ENCODE data around the gene PIK3C2A.

PIK3C2A gene

DNA sequence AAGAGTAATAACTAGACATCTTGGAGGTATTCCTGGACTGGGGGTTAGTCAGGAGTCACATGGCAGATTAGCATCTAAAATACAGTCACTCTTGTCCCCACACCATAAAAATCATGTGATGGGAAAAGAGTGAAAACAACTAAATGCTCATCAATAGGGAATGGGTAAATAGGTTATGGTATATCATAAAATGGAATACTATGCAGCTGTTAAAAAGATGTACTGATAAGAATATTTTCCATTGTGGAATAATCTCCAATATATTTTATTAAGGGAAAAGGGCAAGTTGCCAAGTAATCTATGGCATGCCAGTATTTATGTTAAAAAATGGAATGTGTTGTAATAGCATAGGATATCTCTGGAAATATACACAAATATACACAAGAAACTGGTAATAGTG lies 6.6 kb upstream of the PIK3C2A start:
- DNase-seq, result no peak

DNA sequence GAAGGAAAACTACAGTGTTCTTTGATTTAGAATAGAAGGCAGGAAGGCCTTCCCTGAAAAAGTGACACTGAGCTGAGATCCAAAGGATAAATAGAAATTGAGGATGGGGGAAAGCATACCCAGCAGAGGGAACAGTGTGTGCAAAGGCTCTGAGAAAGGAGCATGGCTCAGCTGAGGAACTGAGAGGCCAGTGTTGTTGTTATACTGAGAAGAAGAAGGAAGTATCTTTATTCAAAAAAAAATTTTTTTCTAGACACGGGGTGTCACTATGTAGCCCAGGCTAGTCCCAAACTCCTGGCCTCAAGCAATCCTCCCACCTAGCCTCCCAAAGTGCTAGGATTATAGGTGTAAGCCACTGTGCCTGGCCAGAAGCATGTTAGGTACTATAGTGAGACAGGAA lies 3.5 kb upstream of the PIK3C2A start:
- DNase-seq, result no peak

DNA sequence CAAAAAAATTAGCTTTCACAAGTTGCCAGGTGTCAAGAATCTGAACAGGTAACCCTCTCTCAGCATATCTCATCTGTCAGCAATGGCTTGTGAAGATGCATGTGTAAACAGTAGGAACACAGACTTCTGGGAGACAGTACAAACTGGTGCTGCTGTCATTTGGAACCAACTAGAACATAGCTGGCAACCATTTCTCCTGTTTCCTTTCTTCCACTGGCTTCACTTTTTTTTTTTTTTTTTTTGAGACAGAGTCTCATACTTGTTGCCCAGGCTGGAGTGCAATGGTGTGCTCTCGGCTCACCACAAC lies 2.1 kb upstream of the PIK3C2A start:
- DNase-seq, result no peak

DNA sequence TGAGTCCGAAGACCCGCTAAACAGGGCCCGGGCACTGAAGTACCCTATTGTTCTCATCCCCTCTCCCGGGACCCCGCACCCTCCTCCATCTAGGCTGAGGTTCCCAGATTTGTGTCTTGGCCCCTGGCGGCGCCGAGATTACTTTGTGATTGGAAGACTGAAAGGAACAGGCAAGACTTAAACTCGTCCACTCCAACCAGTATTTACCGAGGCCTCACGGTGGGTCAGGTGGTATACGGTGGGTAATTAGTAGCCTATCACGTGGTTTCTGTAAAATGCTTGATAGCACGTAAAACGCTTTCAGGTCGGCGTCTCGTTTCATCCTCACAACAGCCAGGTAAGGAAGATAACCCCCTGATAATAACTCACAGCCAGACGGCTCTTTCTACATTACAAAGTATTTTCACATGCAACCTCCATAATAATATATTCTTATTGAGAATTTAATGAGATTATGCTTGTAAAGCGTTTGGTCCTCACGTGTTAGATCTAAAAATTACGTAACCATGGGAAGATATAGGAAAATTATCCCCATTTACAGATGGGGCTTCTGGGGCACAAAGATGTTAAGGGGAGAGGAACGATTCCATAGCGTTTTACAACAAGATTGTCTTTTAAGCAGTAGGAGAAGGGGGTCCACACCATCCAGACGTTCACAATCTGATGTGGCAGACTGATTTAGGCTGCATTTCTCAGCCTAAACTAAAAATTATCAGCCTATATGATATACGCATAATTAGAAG lies 642 bp upstream of the PIK3C2A start:
- DNase-seq, result peak; percentile 40

- no peak for DNase-seq
Measured at GRCh38 chr11:17206463-17206862, 1.3 kb downstream of the PIK3C2A start.

GRCh38 chr11:17197431-17197898 lies 10.3 kb downstream of the PIK3C2A start:
- no peak for DNase-seq

GRCh38 chr11:17188675-17189074 lies 19.1 kb downstream of the PIK3C2A start:
- DNase-seq, result no peak

GRCh38 chr11:17186932-17187692 lies 20.7 kb downstream of the PIK3C2A start:
- no peak for DNase-seq

- no peak for DNase-seq
Measured at GRCh38 chr11:17185938-17186337, 21.8 kb downstream of the PIK3C2A start.

DNA sequence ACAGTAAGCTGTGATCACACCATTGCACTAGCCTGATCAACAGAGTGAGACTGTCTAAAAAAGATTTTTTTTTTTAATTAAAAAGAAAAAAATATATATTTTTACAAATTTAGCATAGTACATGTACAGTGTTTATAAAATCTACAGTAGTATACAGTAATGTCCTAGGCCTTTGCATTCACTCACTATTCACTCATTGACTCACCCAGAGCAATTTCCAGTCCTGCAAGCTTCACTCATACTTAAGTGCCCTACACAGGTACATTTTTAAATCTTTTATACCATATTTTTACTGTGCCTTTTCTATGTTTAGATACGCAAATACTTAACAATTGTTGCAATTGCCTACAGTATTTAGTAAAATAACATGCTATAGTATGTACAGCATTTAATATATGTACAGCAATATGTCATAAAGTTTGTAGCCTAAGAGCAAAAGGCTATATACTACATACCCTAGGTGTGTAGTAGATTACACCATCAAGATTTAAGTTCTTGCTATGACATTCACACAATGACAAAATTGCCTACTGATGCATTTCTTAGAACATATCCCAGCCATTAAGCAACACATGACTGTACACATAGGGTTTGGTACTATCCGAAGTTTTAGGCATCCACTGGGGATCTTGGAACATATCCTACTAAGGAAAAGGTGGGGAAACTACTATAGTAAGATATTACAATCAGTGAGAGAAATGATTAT lies 22.8 kb downstream of the PIK3C2A start:
- no peak for DNase-seq

DNA sequence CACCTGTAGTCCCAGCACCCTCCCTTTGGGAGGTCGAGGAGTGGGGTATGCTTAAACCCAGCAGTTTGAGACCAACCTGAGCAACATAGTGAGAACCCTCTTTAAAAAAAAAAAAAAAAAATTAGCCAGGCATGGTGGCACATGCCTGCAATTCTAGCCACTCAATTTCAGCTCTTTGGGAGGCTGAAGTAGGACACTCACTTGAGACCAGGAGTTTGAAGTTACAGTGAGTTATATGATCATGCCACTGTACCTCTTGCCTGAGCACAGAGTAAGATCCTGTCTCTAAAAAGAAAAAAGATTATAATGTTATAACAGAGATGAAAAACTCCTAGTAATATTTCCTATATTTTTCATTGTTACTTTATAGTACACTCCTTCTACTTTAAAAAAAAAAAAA lies 23.9 kb downstream of the PIK3C2A start:
- no peak for DNase-seq

GRCh38 chr11:17179970-17180369 lies 27.8 kb downstream of the PIK3C2A start:
- DNase-seq, result no peak

DNA sequence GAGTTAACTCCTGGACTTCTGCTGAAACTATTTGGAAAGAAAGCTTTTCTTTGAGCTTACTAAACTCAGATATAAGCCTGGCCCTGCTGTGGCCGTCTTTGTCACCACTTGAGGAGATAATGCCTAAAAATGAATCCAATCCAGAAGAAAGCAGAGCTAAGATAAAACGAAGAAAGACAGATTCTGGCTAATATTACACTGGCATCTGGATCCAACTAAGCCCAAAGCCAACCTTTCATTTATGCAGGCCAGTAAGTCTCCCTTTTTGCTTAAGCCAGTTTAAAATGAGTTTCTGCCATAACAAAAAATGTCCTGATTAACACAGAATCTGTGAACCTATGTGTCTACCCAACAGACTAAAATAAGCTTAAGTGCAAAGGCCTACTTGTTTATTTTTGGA lies 34.5 kb downstream of the PIK3C2A start:
- no peak for DNase-seq

- no peak for DNase-seq
Measured at GRCh38 chr11:17171916-17172315, 35.9 kb downstream of the PIK3C2A start.

DNA sequence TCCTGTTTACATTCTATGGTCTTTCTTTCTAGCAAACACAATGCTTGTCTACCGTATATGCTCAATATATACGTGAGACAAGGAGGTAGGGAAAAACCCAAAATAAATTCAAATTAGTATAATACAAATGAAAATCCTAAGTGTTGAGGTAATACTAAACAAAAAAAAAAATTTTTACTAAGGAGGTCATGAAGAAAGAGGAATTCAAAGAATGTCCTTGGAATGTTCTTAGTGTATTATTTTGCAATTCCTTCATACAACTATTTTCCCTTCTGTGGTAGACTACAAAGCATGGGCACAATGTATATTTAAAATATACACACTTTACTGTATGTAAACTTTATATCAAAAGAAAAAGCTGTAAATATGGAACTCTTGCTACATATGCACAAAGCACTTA lies 36.4 kb downstream of the PIK3C2A start:
- DNase-seq, result no peak

DNA sequence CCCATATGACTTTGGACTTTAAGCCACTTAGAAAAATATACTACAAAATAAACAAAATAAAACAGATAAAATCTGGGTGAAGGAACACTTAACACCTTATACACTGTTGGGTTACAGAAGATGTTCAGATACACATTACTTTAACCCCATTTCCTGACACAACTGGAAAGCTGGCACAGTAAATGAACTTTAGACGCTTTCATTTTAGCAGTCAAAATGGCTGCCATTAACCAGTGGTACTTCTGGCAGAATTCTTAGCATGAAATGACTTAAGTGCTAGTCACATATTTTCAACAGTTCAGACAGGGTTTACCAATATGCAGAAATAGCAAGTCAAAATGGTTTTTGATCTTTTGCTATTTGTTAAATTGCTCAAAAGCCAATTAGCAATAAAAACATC lies 37.9 kb downstream of the PIK3C2A start:
- DNase-seq, result no peak

DNA sequence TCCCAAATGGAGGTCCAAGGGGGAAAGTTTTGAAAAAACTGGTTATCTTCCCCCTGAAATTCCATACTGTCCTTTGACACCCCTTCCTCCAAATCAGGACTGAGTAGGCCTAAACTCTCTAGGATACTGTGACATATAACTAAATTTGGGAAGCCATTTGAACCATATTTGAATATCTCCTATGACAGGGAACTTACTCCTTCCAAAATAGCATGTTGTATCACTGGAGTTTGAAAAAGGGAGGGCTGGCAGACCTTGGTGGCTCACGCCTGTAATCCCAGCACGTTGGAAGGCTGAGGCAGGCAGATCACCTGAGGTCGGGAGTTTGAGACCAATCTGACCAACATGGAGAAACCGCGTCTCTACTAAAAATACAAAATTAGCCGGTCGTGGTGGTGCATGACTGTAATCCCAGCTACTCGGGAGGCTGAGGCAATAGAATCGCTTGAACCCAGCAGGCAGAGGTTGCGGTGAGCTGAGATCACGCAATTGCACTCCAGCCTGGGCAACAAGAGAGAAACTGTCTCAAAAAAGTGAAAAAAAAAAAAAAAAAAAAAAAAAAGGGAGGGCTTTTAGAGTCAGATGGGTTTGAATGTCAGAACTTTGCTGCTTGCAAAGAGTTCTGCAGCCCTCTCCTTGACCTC lies 42.4 kb downstream of the PIK3C2A start:
- no peak for DNase-seq

DNA sequence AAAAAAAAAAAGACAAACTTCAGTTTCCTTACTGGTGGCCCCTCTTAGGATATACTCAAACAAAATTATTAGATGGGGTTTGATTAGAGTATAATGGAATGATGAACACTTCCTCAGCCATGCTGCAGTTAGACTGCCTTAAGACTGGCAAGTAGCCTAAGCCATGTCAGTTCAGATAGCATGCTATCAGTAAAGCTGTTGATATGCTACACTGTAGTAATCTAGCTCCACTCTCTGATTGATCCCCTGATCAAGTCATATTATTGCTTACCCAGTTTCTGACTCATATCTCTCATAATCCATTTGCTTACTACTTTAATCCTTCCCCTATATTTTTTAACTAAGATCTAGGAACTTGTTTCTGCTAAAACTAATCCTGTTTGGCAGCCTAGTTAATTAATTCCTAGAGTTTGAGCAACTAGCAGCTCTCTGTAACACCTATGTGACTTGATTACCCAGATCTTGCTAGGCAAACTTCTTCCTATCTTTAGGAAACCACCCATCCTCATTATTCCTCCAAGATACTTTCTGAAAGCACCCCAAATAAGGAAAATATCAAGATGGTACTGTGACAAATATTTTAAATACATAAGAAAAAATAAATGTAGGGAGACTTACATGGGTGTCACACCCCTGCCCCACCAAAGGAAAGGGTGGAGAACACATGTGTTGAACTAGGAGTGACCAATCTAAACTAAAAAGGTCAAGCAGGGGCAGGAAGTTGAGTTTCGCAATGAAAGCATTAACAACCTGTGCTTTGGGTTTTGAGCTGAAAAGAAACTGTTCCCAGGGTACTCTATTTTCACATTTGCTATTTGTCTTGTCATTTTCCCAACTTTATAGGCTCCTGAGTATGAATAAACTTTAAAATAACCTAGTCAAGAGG lies 43.2 kb downstream of the PIK3C2A start:
- no peak for DNase-seq

DNA sequence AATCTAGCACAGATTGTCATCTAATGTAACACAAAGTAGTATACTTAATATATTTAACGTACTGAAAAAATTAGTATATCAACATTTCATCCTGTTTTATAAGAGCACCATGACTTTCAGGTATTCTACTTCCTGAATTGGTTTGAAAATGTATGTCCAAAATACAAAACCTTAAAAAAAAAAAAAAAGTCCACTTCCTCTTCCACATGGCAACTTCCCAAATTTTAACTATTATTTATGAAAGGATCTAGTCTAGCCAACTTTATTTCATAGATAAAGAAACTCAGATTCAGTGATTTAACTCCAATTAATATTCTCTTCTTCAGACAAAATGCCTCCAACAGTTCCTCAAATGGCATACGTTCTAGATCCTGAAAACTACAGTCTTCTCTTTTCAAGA lies 44.0 kb downstream of the PIK3C2A start:
- DNase-seq, result no peak

DNA sequence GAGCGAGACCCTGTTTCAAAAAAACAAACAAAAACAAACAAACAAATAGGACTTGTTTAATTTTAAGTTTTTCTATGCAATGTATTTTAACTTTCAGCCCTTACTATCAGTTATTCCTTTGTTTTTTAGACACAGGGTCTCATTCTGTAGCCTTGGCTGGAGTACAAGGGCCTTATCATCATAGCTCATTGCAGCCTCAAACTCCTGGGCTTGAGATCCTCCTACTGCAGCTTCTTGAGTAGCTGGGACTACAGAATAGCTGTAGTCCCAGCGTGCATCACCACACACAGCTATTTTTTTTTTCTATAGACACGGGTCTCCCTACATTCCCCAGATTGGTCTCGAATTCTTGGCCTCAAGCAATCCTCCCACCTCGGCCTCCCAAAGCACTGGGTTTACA lies 44.5 kb downstream of the PIK3C2A start:
- DNase-seq, result no peak

- DNase-seq, result no peak
Measured at GRCh38 chr11:17162376-17162775, 45.4 kb downstream of the PIK3C2A start.

GRCh38 chr11:17161515-17161914 lies 46.3 kb downstream of the PIK3C2A start:
- no peak for DNase-seq

DNA sequence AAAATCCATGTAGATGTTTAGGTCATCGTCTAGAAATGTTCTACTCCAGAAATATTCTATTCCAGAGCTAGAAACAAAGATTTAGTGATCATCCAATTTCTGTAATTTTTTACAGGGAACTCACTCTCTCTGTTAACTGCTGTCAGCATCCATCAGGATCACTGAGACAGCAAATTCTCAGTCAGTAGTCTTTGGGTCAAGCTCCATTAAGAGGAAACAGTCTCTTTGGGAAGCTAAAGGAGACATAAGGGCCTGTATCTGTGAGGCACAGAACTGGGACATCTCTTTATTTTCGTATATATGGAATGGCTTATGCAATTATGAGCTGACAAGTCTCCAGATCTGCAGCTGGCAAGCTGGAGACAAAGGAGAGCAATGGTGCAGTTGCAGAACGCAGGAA lies 48.3 kb downstream of the PIK3C2A start:
- no peak for DNase-seq

Measured in NCI-H446 treated with DMSO at 0.1 percent for 48 hours (cell line).